IMR-90 (cell line): Measurements from ENCODE around the gene MMP24. TPM values are rescaled to one million over a fixed set of nuclear protein-coding genes. Genes with fewer than 3 reads are reported as not detected.

Experiments used
- ATAC-seq: fragments of 200-7000 bp; cut with Tn5 transposase; 2 replicates; pipeline ENCODE4 v1.9.1; 2020; ENCODE audit warnings: low read depth, mild to moderate bottlenecking, moderate library complexity
- BruUV-seq: library from RNA; stranded (reverse); fragments of 400-500 nt; replicated peaks from 2 replicates; lab custom pipeline; 2021; lab: Mats Ljungman, UMichigan
- CTCF ChIA-PET: fragments of 300-600 bp; formaldehyde crosslinking; extraction: SDS; loops from one replicate; lab custom pipeline; 2021; ENCODE audit warnings: antibody characterized with exemption; lab: Yijun Ruan, JAX
- POLR2A ChIA-PET: fragments of 300-600 bp; sonication (Branson Sonifier 250); formaldehyde crosslinking; loops from one replicate; lab custom pipeline; 2022; ENCODE audit warnings: antibody characterized with exemption; ENCODE audit not compliant: unreplicated experiment; lab: Charles Lee
- DNase-seq: peaks from one replicate; pipeline ENCODE4 v3.0.0; 2013
- H2AFZ ChIP-seq: replicated peaks from 2 replicates; pipeline ENCODE3; 2013; ENCODE audit warnings: low read length, mild to moderate bottlenecking; ENCODE audit not compliant: poor library complexity
- H2AK5ac ChIP-seq: 2 replicates; pipeline ENCODE4 v1.6.1; 2013; ENCODE audit warnings: low read depth, low read length, inconsistent platforms
- H2AK9ac ChIP-seq: replicated peaks from 2 replicates; pipeline ENCODE3; 2013; ENCODE audit warnings: mild to moderate bottlenecking, low read depth, low read length, moderate library complexity; ENCODE audit not compliant: poor library complexity
- H2BK120ac ChIP-seq: 2 replicates; pipeline ENCODE4 v1.6.1; 2013; ENCODE audit warnings: low read depth, low read length, inconsistent platforms
- H2BK15ac ChIP-seq: 3 replicates; pipeline ENCODE4 v1.6.1; 2013; ENCODE audit warnings: low read depth, low read length, inconsistent platforms
- H2BK20ac ChIP-seq: 2 replicates; pipeline ENCODE4 v1.6.1; 2013; ENCODE audit warnings: low read depth, mild to moderate bottlenecking, inconsistent platforms, low read length, moderate library complexity
- H2BK5ac ChIP-seq: 2 replicates; pipeline ENCODE4 v1.6.1; 2013; ENCODE audit warnings: mild to moderate bottlenecking, low read depth, low read length, inconsistent platforms; ENCODE audit not compliant: poor library complexity, severe bottlenecking
- H3K14ac ChIP-seq: replicated peaks from 2 replicates; pipeline ENCODE4 v1.6.1; 2013; ENCODE audit warnings: low read depth, low read length, inconsistent platforms
- H3K18ac ChIP-seq: 2 replicates; pipeline ENCODE4 v1.6.1; 2013; ENCODE audit warnings: low read depth, low read length, control low read depth
- H3K23ac ChIP-seq: 2 replicates; pipeline ENCODE4 v1.6.1; 2013; ENCODE audit warnings: low read depth, low read length, inconsistent platforms
- H3K27ac ChIP-seq: 2 replicates; pipeline ENCODE4 v1.5.1; 2013; ENCODE audit warnings: mild to moderate bottlenecking, control low read depth, low read length; ENCODE audit not compliant: insufficient read depth
- H3K27me3 ChIP-seq: 2 replicates; pipeline ENCODE4 v1.6.1; 2013; ENCODE audit warnings: low read length; ENCODE audit not compliant: control insufficient read depth, insufficient read depth
- H3K36me3 ChIP-seq: 2 replicates; pipeline ENCODE4 v1.6.1; 2013; ENCODE audit warnings: low read length, mixed read lengths; ENCODE audit not compliant: control insufficient read depth, insufficient read depth
- H3K4ac ChIP-seq: 2 replicates; pipeline ENCODE4 v1.6.1; 2013; ENCODE audit warnings: low read depth, low read length, inconsistent platforms
- H3K4me1 ChIP-seq: 2 replicates; pipeline ENCODE4 v1.6.1; 2013; ENCODE audit warnings: low read length, mixed read lengths; ENCODE audit not compliant: control insufficient read depth, insufficient read depth
- H3K4me2 ChIP-seq: 2 replicates; pipeline ENCODE4 v1.6.1; 2013; ENCODE audit warnings: low read depth, mild to moderate bottlenecking, control low read depth, low read length, moderate library complexity
- H3K4me3 ChIP-seq: 2 replicates; pipeline ENCODE4 v1.5.1; 2013; ENCODE audit warnings: low read depth, mild to moderate bottlenecking, control low read depth, low read length, moderate library complexity; ENCODE audit not compliant: insufficient read depth
- H3K56ac ChIP-seq: 2 replicates; pipeline ENCODE4 v1.6.1; 2013; ENCODE audit warnings: low read length, inconsistent platforms; ENCODE audit not compliant: insufficient read depth; ENCODE audit errors: extremely low read depth
- H3K79me1 ChIP-seq, 2 experiments: 2 replicates each; pipeline ENCODE4 v1.6.1; 2013; ENCODE audit warnings: low read length in 2 of 2, inconsistent platforms in 1 of 2, low read depth in 1 of 2
- H3K9ac ChIP-seq: 2 replicates; pipeline ENCODE4 v1.6.1; 2013; ENCODE audit warnings: low read depth, low read length, control low read depth
- H3K9me1 ChIP-seq: 2 replicates; pipeline ENCODE4 v1.6.1; 2013; ENCODE audit warnings: low read length, inconsistent platforms; ENCODE audit not compliant: insufficient read depth
- H3K9me3 ChIP-seq: 2 replicates; pipeline ENCODE4 v1.6.1; 2013; ENCODE audit warnings: low read length; ENCODE audit not compliant: control insufficient read depth, insufficient read depth
- H4K20me1 ChIP-seq: 2 replicates; pipeline ENCODE4 v1.6.1; 2013; ENCODE audit warnings: low read length, inconsistent platforms; ENCODE audit not compliant: insufficient read depth
- H4K5ac ChIP-seq: 2 replicates; pipeline ENCODE4 v1.6.1; 2013; ENCODE audit warnings: mild to moderate bottlenecking, low read depth, low read length, control low read depth
- H4K8ac ChIP-seq, 2 experiments: 2 replicates each; pipeline ENCODE4 v1.6.1; 2013; ENCODE audit warnings: low read depth in 2 of 2, low read length in 2 of 2, control low read depth in 1 of 2, inconsistent platforms in 1 of 2
- H4K91ac ChIP-seq: 2 replicates; pipeline ENCODE4 v1.6.1; 2013; ENCODE audit warnings: low read depth, low read length, inconsistent platforms; ENCODE audit not compliant: insufficient read depth
- ELK1 ChIP-seq: fragments of 150-350 bp; IDR thresholded peaks from 2 replicates; pipeline ENCODE4 v1.6.1; 2016; ENCODE audit warnings: low read depth, mild to moderate bottlenecking, low read length, moderate library complexity, borderline replicate concordance
- FOS ChIP-seq: fragments of 150-350 bp; IDR thresholded peaks from 2 replicates; pipeline ENCODE4 v1.6.1; 2016; ENCODE audit warnings: low read depth, low read length
- MAFK ChIP-seq: IDR thresholded peaks from 2 replicates; pipeline ENCODE4 v1.6.1; 2012; ENCODE audit warnings: low read depth, low read length, improper control_type of control experiment
- MAZ ChIP-seq: IDR thresholded peaks from 2 replicates; pipeline ENCODE4 v1.6.1; 2012; ENCODE audit warnings: low read depth, mild to moderate bottlenecking, low read length, improper control_type of control experiment, moderate library complexity, borderline replicate concordance
- MXI1 ChIP-seq: IDR thresholded peaks from 2 replicates; pipeline ENCODE4 v1.6.1; 2012; ENCODE audit warnings: low read depth, mild to moderate bottlenecking, low read length, moderate library complexity, borderline replicate concordance
- NFE2L2 ChIP-seq: fragments of 150-350 bp; IDR thresholded peaks from 2 replicates; pipeline ENCODE4 v1.6.1; 2016; ENCODE audit warnings: low read depth, mild to moderate bottlenecking, low read length
- POLR2A ChIP-seq: IDR thresholded peaks from 2 replicates; pipeline ENCODE4 v1.6.1; 2012; ENCODE audit warnings: mild to moderate bottlenecking, low read depth, low read length
- RCOR1 ChIP-seq: IDR thresholded peaks from 2 replicates; pipeline ENCODE4 v1.6.1; 2012; ENCODE audit warnings: mild to moderate bottlenecking, low read length, improper control_type of control experiment; ENCODE audit not compliant: insufficient replicate concordance
- SMC3 ChIP-seq: fragments of 150-350 bp; IDR thresholded peaks from 2 replicates; pipeline ENCODE4 v1.6.1; 2016; ENCODE audit warnings: low read depth, mild to moderate bottlenecking, antibody characterized with exemption, low read length, moderate library complexity
- USF2 ChIP-seq: fragments of 150-350 bp; IDR thresholded peaks from 2 replicates; pipeline ENCODE4 v1.6.1; 2017; ENCODE audit warnings: mild to moderate bottlenecking, antibody characterized with exemption, low read length, low read depth
- WGBS, 2 experiments: methylation state at CpG; one replicate each; pipeline versions ENCODE4 v1.1.5 to v1.1.7; 2013; ENCODE audit warnings: missing lambda C conversion rate in 2 of 2; ENCODE audit not compliant: insufficient read length in 1 of 2; ENCODE audit errors: extremely low coverage in 2 of 2; 5-methylcytosine and 5-hydroxymethylcytosine counted together
- dilution Hi-C: fragments of 300-500 bp; cut with HindIII; formaldehyde crosslinking; loops from one replicate; pipeline ENCODE4 v1.14.3; 2018; ENCODE audit warnings: low sequenced_read_pairs; ENCODE audit not compliant: unreplicated experiment
- in situ Hi-C: fragments of 300-500 bp; cut with MboI; formaldehyde crosslinking; loops from 3 replicates; pipeline ENCODE4 v1.14.3; 2019; ENCODE audit warnings: low sequenced_read_pairs, inconsistent platforms, mixed read lengths
- intact Hi-C: fragments of 100-400 bp; cut with micrococcal nuclease; formaldehyde crosslinking; loops from 2 replicates; pipeline ENCODE4 v1.10.0; 2022
- polyA plus RNA-seq, 3 experiments: library from polyadenylated mRNA; depleted of rRNA; stranded (reverse); fragments of >200 nt; gene quantifications; 2 replicates each; pipeline ENCODE4 v1.2.3, GENCODE V29; 2012; ENCODE audit warnings: low replicate concordance in 1 of 3
- total RNA-seq: library from RNA; depleted of rRNA; stranded (reverse); fragments of >200 nt; gene quantifications from 2 replicates; pipeline ENCODE4 v1.2.3, GENCODE V29; 2012
- TF ChIP-seq, protein P1 (sequence below): conservative IDR thresholded peaks from 2 replicates; pipeline ENCODE4 v1.5.1; 2012; ENCODE audit warnings: mild to moderate bottlenecking, low read depth, low read length, improper control_type of control experiment

The MMP24 gene
- total and polyA plus RNA-seq, 2 of the 4 experiments (the other 2 are of a cell fraction) = 0.36 to 0.79 TPM

GRCh38 chr20:35226884-35227681, 593 bp downstream of the MMP24 start:
- no peak overlapping the region for H3K4ac ChIP-seq
- H3K23ac ChIP-seq = no peak overlapping the region
- intact Hi-C loops (no loop called here), in situ Hi-C loops (no loop called here), dilution Hi-C loops (no loop called here)
- BruUV-seq = no TSS peak
- H2BK5ac ChIP-seq = no peak overlapping the region
- H3K14ac ChIP-seq = no peak overlapping the region
- H3K9ac ChIP-seq = no peak overlapping the region
- H3K9me3 ChIP-seq = no peaks in the 10 kb centered on the region
- peak; percentile 97 for ATAC-seq
- no peaks in the 10 kb centered on the region for H3K36me3 ChIP-seq
- ChIA-PET POLR2A (no interaction called here), CTCF (no interaction called here)
- peak overlapping the region; percentile 82 for H2AFZ ChIP-seq
- no peak overlapping the region for H2BK15ac ChIP-seq
- H3K18ac ChIP-seq = no peak overlapping the region
- TF ChIP-seq POLR2A = no peak
- TF ChIP-seq NFE2L2 = no peak
- TF ChIP-seq USF2 = no peak
- TF ChIP-seq, protein P1, sequence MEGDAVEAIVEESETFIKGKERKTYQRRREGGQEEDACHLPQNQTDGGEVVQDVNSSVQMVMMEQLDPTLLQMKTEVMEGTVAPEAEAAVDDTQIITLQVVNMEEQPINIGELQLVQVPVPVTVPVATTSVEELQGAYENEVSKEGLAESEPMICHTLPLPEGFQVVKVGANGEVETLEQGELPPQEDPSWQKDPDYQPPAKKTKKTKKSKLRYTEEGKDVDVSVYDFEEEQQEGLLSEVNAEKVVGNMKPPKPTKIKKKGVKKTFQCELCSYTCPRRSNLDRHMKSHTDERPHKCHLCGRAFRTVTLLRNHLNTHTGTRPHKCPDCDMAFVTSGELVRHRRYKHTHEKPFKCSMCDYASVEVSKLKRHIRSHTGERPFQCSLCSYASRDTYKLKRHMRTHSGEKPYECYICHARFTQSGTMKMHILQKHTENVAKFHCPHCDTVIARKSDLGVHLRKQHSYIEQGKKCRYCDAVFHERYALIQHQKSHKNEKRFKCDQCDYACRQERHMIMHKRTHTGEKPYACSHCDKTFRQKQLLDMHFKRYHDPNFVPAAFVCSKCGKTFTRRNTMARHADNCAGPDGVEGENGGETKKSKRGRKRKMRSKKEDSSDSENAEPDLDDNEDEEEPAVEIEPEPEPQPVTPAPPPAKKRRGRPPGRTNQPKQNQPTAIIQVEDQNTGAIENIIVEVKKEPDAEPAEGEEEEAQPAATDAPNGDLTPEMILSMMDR = no peak
- TF ChIP-seq FOS = no peak
- peak; percentile 98 for TF ChIP-seq MAZ
- 0 out of 2 replicates have a peak, but pooled peaks have one; percentile 13 for TF ChIP-seq SMC3
- TF ChIP-seq MXI1 = peak; percentile 99
- TF ChIP-seq MAFK = no peak
- no peak for TF ChIP-seq ELK1
- peak; percentile 73 for TF ChIP-seq RCOR1
- no peak overlapping the region for H2BK120ac ChIP-seq
- peak overlapping the region; percentile 44 for H2AK9ac ChIP-seq
- peak; percentile 34 for DNase-seq
- H3K27ac ChIP-seq = no peak overlapping the region
- peaks cover 8% of the 10 kb centered on the region; the same call in 1 of the 2 replicates for H4K20me1 ChIP-seq
- no peak overlapping the region for H4K91ac ChIP-seq
- peaks cover 27% of the 10 kb centered on the region for H3K27me3 ChIP-seq
- H2AK5ac ChIP-seq = no peak overlapping the region
- no peak overlapping the region for H3K56ac ChIP-seq
- H3K4me3 ChIP-seq = peak overlapping the region; percentile 32
- H3K9me1 ChIP-seq = peaks cover 3% of the 10 kb centered on the region; the same call in 1 of the 2 replicates
- peaks cover 6% of the 10 kb centered on the region; the same call in 1 of the 2 replicates for H3K4me1 ChIP-seq
- no peak overlapping the region for H4K5ac ChIP-seq
- no peak overlapping the region for H2BK20ac ChIP-seq
- WGBS, 2 experiments = 5% methylated on average over 10 of the region's 74 CpGs; no CpG with 5 or more reads in 1 of the 2 experiments
- no peaks in the 10 kb centered on the region for H3K79me1 ChIP-seq
- H4K8ac ChIP-seq = no peak overlapping the region
- H3K4me2 ChIP-seq = peak overlapping the region; percentile 86
